Activated T-cell treated with anti-CD3 and anti-CD28 coated beads, Interleukin-2, amount 50 U/mL, for 72 hours (primary cell): ENCODE results near the gene TRPM8. TPM values are rescaled to one million over a fixed set of nuclear protein-coding genes. Genes with fewer than 3 reads are reported as not detected.

ENCODE experiments used
- ATAC-seq, 2 donors: fragments of 150-1000 bp; cut with Tn5 transposase; replicated peaks in 1 of 2; 2 replicates each; pipeline ENCODE4 v1.10.0; 2021; ENCODE audit warnings: moderate library complexity in 2 of 2, mild to moderate bottlenecking in 1 of 2
- DNase-seq, 2 donors: peaks; one replicate each; pipeline ENCODE4 v3.0.0; 2021 to 2022; ENCODE audit warnings: mixed read lengths in 1 of 2
- H3K27ac Mint-ChIP-seq: one replicate; pipeline ENCODE4 v1.8.0; 2022; ENCODE audit warnings: mild to moderate bottlenecking, moderate library complexity, mixed read lengths
- H3K27me3 Mint-ChIP-seq: one replicate; pipeline ENCODE4 v1.8.0; 2022; ENCODE audit warnings: low read depth, mixed read lengths
- H3K36me3 Mint-ChIP-seq, 2 donors: one replicate each; pipeline ENCODE4 v1.8.0; 2022; ENCODE audit warnings: mixed read lengths in 2 of 2, mild to moderate bottlenecking in 1 of 2; ENCODE audit not compliant: insufficient read depth in 2 of 2
- H3K4me1 Mint-ChIP-seq: one replicate; pipeline ENCODE4 v1.8.0; 2022; ENCODE audit warnings: low read depth, mixed read lengths
- H3K4me3 Mint-ChIP-seq, 2 donors: one replicate each; pipeline ENCODE4 v1.8.0; 2022; ENCODE audit warnings: mild to moderate bottlenecking in 2 of 2, mixed read lengths in 2 of 2, moderate library complexity in 2 of 2
- H3K9me3 Mint-ChIP-seq, 2 donors: one replicate each; pipeline ENCODE4 v1.8.0; 2022; ENCODE audit warnings: mixed read lengths in 2 of 2
- total RNA-seq, 2 donors: library from RNA; stranded (reverse); gene quantifications; one replicate each; pipeline ENCODE4 v1.2.3, GENCODE V29; 2022

TRPM8 gene
- total RNA-seq, 2 donors from 2014 or later = not detected

DNA sequence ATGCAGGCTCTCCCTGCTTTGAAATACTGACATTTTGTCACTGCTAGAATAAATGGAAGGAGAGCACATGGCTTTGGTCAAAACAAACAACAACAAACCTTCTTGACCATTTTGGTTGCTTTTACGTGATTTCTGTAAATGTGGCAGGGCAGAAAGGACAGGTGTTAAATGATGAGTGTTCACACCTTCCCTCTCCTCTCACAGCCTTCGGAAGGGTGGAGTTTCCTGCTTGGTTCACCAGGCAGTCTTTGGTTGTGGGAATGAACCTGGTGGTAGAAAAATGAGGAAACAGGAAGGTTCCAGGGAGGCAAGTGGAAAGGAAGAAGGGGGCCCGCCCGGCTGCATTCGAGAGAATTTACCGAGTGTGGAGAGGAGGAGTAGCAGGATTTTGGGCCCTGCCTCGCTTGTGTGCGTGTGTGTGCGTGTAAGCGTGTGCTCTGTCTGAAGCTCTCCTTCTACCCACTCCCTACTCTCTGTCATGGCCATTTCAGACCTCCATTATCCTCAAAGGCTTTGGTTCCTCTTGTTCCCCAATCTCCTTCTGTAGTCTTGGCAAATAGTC lies 109.6 kb downstream of the TRPM8 start:
- ATAC-seq = no peak
- no peak overlapping the region for H3K27ac Mint-ChIP-seq
- H3K9me3 Mint-ChIP-seq = peaks cover under 1 to 6% of the 10 kb centered on the region in 2 donors
- no peaks in the 10 kb centered on the region for H3K27me3 Mint-ChIP-seq
- peaks cover 23% of the 10 kb centered on the region for H3K4me1 Mint-ChIP-seq
- H3K4me3 Mint-ChIP-seq = peak overlapping the region; percentile 77 to 86
- DNase-seq = no peak
- no peaks in the 10 kb centered on the region for H3K36me3 Mint-ChIP-seq

DNA sequence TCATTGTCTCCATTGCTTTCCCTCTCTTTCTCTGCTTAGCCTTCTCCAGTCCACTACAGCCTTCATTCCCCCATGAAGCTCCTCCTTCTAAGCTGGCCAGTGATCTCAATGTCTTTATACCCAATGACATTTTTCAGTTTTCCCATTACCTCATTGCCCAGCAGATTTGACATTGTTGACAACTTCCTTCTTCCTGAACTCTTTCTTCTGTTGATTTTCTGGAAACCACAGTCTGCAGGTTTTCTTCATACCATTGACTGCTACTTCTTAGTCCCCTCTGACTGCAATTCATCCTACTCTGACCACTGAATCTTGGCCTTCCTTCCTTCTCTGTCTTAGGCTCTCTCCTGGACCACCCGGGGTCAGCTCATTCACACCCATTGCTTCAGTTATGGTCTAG lies 110.5 kb downstream of the TRPM8 start:
- H3K36me3 Mint-ChIP-seq = no peaks in the 10 kb centered on the region
- H3K4me3 Mint-ChIP-seq = no peak overlapping the region
- ATAC-seq = no peak

DNA sequence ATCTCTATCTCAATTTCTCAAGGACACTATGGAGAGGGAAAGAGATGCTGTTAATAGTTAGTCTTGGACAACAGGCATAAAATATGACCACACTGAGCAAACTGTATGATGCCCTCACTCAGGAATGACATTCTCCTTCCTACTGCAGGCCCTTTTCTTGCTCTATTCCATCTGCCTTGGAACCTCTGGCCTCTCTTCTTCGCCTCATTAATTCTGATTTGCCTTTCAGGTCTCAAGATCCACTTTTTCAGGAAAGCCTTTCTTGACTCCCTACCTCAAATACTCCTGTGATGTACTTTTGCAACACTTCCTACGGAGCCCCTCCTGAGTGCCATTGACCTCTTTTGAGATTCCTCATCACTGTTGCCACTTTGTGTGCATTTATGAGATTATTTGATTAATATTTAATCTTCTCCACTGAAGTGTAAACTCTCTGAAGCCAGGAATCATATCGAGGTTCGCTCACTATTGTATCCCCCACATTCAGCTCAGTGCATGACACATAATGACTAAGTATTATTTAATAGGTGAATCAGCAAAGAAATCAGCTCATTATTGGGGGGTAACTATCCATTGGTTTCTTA lies 112.1 kb downstream of the TRPM8 start:
- Mint-ChIP-seq H3K4me3 (no peak overlapping the region), H3K4me1 (peaks cover 33% of the 10 kb centered on the region), H3K27me3 (no peaks in the 10 kb centered on the region), H3K36me3 (peaks cover 4 to 5% of the 10 kb centered on the region in 2 donors), H3K27ac (no peak overlapping the region), H3K9me3 (peaks cover 2 to 4% of the 10 kb centered on the region in 2 donors)
- DNase-seq = no peak
- no peak for ATAC-seq

More for the DNA sequence above, 110.5 kb downstream of the TRPM8 start:
- DNase-seq = no peak
- Mint-ChIP-seq H3K4me1 (peaks cover 31% of the 10 kb centered on the region), H3K27ac (no peak overlapping the region), H3K9me3 (peaks cover 0 to 5% of the 10 kb centered on the region in 2 donors), H3K27me3 (no peaks in the 10 kb centered on the region)

GRCh38 chr2:234031207-234031606 lies 114.0 kb downstream of the TRPM8 start:
- Mint-ChIP-seq H3K4me1 (peaks cover 21% of the 10 kb centered on the region), H3K9me3 (peaks cover 5% of the 10 kb centered on the region in 2 donors), H3K36me3 (peaks cover 4 to 5% of the 10 kb centered on the region in 2 donors), H3K27ac (no peak overlapping the region), H3K4me3 (no peak overlapping the region), H3K27me3 (no peaks in the 10 kb centered on the region)
- DNase-seq (no peak), ATAC-seq (no peak)

DNA sequence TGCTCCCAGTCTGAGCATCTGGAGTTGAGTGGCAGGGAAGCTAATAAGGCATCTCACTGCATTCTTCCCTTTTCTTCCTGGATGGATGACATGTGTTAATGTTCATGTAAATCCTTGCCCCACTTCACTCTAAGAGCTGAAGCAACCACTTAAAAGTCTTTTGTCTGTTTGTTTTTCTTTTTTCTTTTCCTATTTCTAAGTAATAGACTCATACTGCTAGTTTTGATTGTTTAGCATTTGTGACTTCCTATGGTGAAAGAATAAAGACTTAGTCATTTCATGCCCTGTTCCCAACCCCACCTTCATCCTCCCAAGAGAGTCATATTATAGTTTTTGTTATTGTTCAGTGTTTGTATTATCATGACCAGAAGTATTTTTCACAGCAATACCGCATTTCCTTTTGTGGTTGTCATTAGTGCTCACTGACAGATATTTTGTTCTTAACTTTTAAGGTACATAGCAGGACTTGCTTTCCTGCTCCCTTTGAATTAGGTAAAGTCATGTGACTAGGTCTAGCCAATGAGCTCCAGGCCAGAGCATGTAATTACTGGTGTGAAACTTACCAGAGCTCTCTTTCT lies 115.2 kb downstream of the TRPM8 start:
- peaks cover 15% of the 10 kb centered on the region for H3K4me1 Mint-ChIP-seq
- H3K36me3 Mint-ChIP-seq = peaks cover 6 to 8% of the 10 kb centered on the region in 2 donors
- DNase-seq = peak in 1 of 2 donors; percentile 2
- H3K27ac Mint-ChIP-seq = peak overlapping the region; percentile 36
- H3K9me3 Mint-ChIP-seq = peaks cover 9 to 10% of the 10 kb centered on the region in 2 donors
- peak overlapping the region in 1 of 2 donors; percentile 42 for H3K4me3 Mint-ChIP-seq
- H3K27me3 Mint-ChIP-seq = no peaks in the 10 kb centered on the region
- ATAC-seq = peak; percentile 65 to 89

DNA sequence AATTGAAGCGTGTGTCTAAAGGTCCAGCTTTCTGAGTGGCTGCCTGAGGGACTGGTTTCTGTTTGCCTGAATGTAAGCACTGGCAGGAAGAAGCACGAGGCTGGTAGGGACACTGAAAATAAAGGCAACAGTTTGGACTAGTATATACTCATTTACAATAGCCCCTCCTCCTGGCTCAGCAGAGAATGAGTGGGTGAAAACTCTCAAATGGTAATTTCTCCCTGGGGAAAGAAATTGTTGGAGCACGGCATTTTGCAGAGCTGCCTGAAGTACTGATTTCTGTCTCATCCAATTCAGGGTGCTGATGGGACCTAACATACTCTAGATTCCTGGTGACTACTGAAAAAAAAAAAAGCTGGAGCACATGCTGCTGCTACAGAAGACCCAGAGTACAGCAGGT lies 116.0 kb downstream of the TRPM8 start:
- ATAC-seq = no peak
- H3K9me3 Mint-ChIP-seq = peaks cover 9 to 10% of the 10 kb centered on the region in 2 donors
- peaks cover 6 to 8% of the 10 kb centered on the region in 2 donors for H3K36me3 Mint-ChIP-seq
- H3K27ac Mint-ChIP-seq = no peak overlapping the region
- H3K4me3 Mint-ChIP-seq = no peak overlapping the region
- DNase-seq = no peak
- peaks cover 10% of the 10 kb centered on the region for H3K4me1 Mint-ChIP-seq
- H3K27me3 Mint-ChIP-seq = no peaks in the 10 kb centered on the region

GRCh38 chr2:234033885-234034284 lies 116.7 kb downstream of the TRPM8 start:
- peaks cover 9 to 13% of the 10 kb centered on the region in 2 donors for H3K9me3 Mint-ChIP-seq
- no peak overlapping the region for H3K4me3 Mint-ChIP-seq

DNA sequence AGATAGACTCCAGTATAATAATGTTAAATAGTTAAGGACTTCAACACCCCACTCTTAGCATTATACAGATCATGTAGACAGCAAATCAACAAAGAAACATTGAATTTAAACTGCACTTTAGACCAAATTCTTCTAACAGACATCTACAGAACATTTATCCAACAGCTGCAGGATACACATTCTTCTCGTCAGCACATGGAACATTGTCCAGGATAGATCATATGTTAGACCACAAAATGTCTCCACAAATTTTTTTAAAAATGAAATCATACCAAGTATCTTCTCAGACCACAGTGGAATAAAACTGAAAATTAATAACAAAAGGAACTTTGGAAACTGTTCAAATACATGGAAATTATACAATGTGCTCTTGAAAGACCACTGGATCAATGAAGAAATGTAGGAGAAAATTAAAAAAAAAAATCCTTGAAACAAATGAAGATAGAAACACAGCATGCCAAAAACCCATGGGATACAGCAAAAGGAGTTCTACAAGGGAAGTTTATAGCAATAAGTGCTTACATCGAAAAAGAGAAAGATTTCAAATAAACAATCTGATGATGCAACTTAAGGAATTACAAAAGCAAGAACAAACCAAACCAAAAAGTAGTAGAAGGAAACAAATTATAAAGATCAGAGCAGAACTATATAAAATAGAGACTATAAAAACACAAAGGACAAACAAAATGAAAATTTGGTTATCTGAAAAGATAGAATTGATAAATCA lies 121.1 kb downstream of the TRPM8 start:
- Mint-ChIP-seq H3K9me3 (peaks cover 9 to 13% of the 10 kb centered on the region in 2 donors), H3K4me3 (no peak overlapping the region), H3K4me1 (no peaks in the 10 kb centered on the region), H3K27ac (no peak overlapping the region), H3K36me3 (peaks cover 6 to 8% of the 10 kb centered on the region in 2 donors), H3K27me3 (no peaks in the 10 kb centered on the region)
- DNase-seq (no peak), ATAC-seq (no peak)

More at GRCh38 chr2:234033885-234034284, 116.7 kb downstream of the TRPM8 start:
- Mint-ChIP-seq H3K36me3 (peaks cover 6 to 8% of the 10 kb centered on the region in 2 donors), H3K4me1 (peaks cover 10% of the 10 kb centered on the region), H3K27ac (no peak overlapping the region), H3K27me3 (no peaks in the 10 kb centered on the region)
- DNase-seq (no peak), ATAC-seq (no peak)

DNA sequence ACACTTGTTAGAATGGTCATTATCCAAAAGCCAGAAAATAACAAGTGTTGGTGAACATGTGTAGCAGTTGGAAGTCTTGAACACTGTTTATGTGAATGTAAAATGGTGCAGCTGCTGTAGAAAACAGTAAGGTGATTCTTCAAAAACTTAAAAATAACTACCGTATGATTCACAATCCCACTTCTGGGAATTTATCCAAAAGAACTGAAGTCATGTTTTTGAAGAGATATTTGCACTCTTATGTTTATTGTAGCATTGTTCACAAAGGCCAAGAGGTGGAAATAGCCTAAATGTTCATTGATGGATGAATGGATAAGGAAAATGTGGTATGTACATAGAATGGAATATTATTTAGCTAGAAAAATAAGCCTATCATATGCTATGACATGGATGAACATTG lies 127.0 kb downstream of the TRPM8 start:
- no peak overlapping the region for H3K4me3 Mint-ChIP-seq
- H3K4me1 Mint-ChIP-seq = no peaks in the 10 kb centered on the region
- H3K9me3 Mint-ChIP-seq = peaks cover 0 to 1% of the 10 kb centered on the region in 2 donors
- no peak for ATAC-seq
- DNase-seq = no peak
- H3K27me3 Mint-ChIP-seq = no peaks in the 10 kb centered on the region
- H3K27ac Mint-ChIP-seq = no peak overlapping the region
- no peaks in the 10 kb centered on the region for H3K36me3 Mint-ChIP-seq

GRCh38 chr2:234046521-234046920 lies 129.3 kb downstream of the TRPM8 start:
- peaks cover 0 to 1% of the 10 kb centered on the region in 2 donors for H3K9me3 Mint-ChIP-seq
- peaks cover 4% of the 10 kb centered on the region for H3K27me3 Mint-ChIP-seq
- DNase-seq (no peak), ATAC-seq (no peak)
- H3K27ac Mint-ChIP-seq = no peak overlapping the region
- no peaks in the 10 kb centered on the region for H3K36me3 Mint-ChIP-seq
- no peak overlapping the region for H3K4me3 Mint-ChIP-seq
- peaks cover 3% of the 10 kb centered on the region for H3K4me1 Mint-ChIP-seq

DNA sequence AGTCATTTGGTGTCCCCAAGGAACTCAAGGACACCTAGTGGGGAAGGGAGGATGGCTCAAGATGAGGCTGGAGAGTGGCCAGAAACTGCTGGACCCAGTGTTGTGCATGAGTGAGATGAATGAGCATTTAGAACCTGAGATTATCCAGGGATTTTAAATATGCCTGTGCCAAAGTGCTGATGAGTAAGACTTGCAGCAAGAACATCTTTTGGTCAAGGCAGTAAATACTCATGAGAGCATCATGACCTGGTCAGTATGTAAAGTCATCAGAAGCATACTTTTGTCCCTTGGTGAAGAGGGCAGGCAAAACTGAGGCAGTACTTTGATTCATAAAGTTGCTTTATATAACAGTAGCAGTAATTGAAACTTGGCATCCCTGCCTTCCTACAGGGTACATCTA lies 130.2 kb downstream of the TRPM8 start:
- no peak for DNase-seq
- Mint-ChIP-seq H3K9me3 (peaks cover 0 to 1% of the 10 kb centered on the region in 2 donors), H3K4me3 (no peak overlapping the region), H3K36me3 (no peaks in the 10 kb centered on the region), H3K27ac (no peak overlapping the region), H3K4me1 (peaks cover 6% of the 10 kb centered on the region), H3K27me3 (peaks cover 10% of the 10 kb centered on the region)
- ATAC-seq = no peak

DNA sequence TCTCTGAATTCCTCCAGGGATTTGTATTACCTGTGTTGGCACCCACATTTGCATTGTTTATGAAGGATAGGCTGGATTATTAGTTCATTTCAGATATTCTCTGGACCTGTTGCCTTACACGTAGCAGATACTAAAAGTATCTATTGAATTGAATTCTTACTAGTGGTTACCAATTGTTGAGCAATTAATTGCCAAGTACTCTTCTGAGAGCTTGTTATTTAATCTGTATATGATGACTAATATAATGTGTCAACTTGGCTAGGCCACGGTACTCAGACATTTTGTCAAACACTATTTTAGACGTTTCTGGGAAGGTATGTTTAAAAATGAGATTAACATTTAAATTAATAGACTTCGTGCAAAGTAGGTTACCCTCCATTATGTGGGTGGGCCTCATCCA lies 130.9 kb downstream of the TRPM8 start:
- Mint-ChIP-seq H3K36me3 (no peaks in the 10 kb centered on the region), H3K9me3 (peaks cover 0 to 1% of the 10 kb centered on the region in 2 donors), H3K4me3 (no peak overlapping the region), H3K4me1 (peaks cover 6% of the 10 kb centered on the region), H3K27me3 (peaks cover 10% of the 10 kb centered on the region), H3K27ac (no peak overlapping the region)
- ATAC-seq (no peak), DNase-seq (no peak)

DNA sequence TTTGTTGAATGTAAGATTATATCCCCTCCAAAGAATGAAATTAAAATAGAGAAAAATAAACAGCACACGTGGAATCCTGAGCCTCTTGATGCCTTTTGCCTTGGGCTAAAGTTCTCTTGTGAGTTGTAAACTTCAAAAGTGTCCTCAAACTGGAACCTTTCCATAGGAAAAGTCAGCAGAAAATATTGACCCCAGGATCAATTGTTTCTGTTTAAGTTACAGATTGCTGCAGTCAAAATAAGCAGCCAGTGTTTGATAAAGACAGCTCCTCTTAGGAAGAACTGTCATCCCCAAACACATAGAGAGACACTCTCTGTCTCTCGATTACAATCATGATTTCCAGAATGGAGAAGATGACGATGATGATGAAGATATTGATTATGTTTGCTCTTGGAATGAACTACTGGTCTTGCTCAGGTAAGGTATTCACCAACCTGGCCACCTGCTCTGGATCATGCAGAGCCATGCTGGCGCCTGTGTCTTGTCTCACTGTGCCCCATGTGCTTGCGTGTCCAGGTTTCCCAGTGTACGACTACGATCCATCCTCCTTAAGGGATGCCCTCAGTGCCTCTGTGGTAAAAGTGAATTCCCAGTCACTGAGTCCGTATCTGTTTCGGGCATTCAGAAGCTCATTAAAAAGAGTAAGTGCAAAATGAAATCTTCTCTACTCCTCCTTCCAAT lies 133.4 kb downstream of the TRPM8 start, which contains the start of gene SPP2:
Gene SPP2, plus strand, starts transcription at position 248 of the 681 bp plus-strand sequence. Its CDS starts 85 bp downstream, at position 333.
- peaks cover 6% of the 10 kb centered on the region for H3K4me1 Mint-ChIP-seq
- H3K27ac Mint-ChIP-seq = no peak within 1 kb of the TSS
- DNase-seq (no peak), ATAC-seq (no peak)
- peaks cover 10% of the 10 kb centered on the region for H3K27me3 Mint-ChIP-seq
- H3K36me3 Mint-ChIP-seq = no peaks in the 10 kb centered on the region
- H3K4me3 Mint-ChIP-seq = no peak within 1 kb of the TSS
- peaks cover 1 to 2% of the 10 kb centered on the region in 2 donors for H3K9me3 Mint-ChIP-seq
